Measurements from ENCODE around the gene SPTB. TPM values are rescaled to one million over a fixed set of nuclear protein-coding genes. Genes with fewer than 3 reads are reported as not detected.

Gene SPTB
- total and polyA plus RNA-seq, 8 donors = under 0.01 to 3.5 (median 0.55) TPM; not detected in 2

GRCh38 chr14:64795211-64795610 is 84.5 kb downstream of the SPTB start:
- DNase-seq = no peak
- TF ChIP-seq POLR2AphosphoS5 (IDR thresholded peaks at IDR 0.05) = no peak
- TF ChIP-seq EP300 (IDR thresholded peaks at IDR 0.05) = no peak
- no peak for TF ChIP-seq POLR2A (IDR thresholded peaks at IDR 0.05)
- TF ChIP-seq, protein P1, sequence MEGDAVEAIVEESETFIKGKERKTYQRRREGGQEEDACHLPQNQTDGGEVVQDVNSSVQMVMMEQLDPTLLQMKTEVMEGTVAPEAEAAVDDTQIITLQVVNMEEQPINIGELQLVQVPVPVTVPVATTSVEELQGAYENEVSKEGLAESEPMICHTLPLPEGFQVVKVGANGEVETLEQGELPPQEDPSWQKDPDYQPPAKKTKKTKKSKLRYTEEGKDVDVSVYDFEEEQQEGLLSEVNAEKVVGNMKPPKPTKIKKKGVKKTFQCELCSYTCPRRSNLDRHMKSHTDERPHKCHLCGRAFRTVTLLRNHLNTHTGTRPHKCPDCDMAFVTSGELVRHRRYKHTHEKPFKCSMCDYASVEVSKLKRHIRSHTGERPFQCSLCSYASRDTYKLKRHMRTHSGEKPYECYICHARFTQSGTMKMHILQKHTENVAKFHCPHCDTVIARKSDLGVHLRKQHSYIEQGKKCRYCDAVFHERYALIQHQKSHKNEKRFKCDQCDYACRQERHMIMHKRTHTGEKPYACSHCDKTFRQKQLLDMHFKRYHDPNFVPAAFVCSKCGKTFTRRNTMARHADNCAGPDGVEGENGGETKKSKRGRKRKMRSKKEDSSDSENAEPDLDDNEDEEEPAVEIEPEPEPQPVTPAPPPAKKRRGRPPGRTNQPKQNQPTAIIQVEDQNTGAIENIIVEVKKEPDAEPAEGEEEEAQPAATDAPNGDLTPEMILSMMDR (IDR thresholded peaks at IDR 0.05) = no peak
- Histone ChIP-seq H3K27ac (no peak overlapping the region), H3K4me1 (peaks cover 0 to 3% (median 0%) of the 10 kb centered on the region in 4 donors), H3K9me3 (no peaks in the 10 kb centered on the region), H3K36me3 (no peaks in the 10 kb centered on the region), H3K4me3 (no peak overlapping the region), H3K27me3 (peaks cover 0 to 3% (median 0%) of the 10 kb centered on the region in 3 donors)
- intact Hi-C loops (cut with DNase I; ENCODE audit: low total_unique reads) = no loop called here
- 91 to 97% (median 94%) methylated on average over 12 to 16 of the region's 16 CpGs for WGBS, 5 donors

GRCh38 chr14:64792871-64793560 is 86.7 kb downstream of the SPTB start:
- no peak overlapping the region for H3K4me3 ChIP-seq
- no peaks in the 10 kb centered on the region for H3K9me3 ChIP-seq
- TF ChIP-seq, protein P1 (IDR thresholded peaks at IDR 0.05) = no peak
- TF ChIP-seq POLR2A (IDR thresholded peaks at IDR 0.05) (no peak), POLR2AphosphoS5 (IDR thresholded peaks at IDR 0.05) (no peak), EP300 (IDR thresholded peaks at IDR 0.05) (no peak)
- H3K4me1 ChIP-seq = no peaks in the 10 kb centered on the region
- no peak overlapping the region for H3K27ac ChIP-seq
- H3K36me3 ChIP-seq = no peaks in the 10 kb centered on the region
- intact Hi-C loops (cut with DNase I; ENCODE audit: low total_unique reads) = no loop called here
- WGBS, 5 donors = 92 to 96% (median 94%) methylated on average over 25 to 26 of the region's 26 CpGs
- DNase-seq = no peak
- peaks cover 0 to 3% (median 0%) of the 10 kb centered on the region in 3 donors for H3K27me3 ChIP-seq

DNA sequence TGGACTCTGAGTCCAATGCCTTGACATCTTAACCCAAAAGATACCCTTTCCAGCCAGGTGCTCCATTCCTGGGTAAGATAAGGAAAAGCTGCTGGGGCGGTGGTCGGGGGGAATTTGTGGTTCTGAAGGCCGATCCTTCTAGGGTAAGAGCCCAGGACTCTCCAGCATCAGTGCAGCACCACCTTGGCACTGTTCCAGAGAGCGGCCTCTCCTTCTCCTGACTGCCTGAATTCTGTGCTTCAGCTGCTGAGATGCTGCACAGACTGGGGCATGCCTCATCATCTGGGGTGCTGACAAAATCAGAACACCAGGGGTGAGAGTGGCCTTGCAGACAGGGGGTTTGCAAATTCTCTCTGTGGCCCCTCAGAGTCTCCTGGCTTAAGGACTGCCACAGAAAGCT is 87.5 kb downstream of the SPTB start:
- Histone ChIP-seq H3K4me3 (no peak overlapping the region), H3K9me3 (no peaks in the 10 kb centered on the region), H3K27me3 (peaks cover 0 to 3% (median 0%) of the 10 kb centered on the region in 3 donors), H3K27ac (no peak overlapping the region), H3K36me3 (no peaks in the 10 kb centered on the region), H3K4me1 (no peaks in the 10 kb centered on the region)
- intact Hi-C loops (cut with DNase I; ENCODE audit: low total_unique reads) = no loop called here
- TF ChIP-seq EP300 (IDR thresholded peaks at IDR 0.05) (no peak), POLR2A (IDR thresholded peaks at IDR 0.05) (no peak), POLR2AphosphoS5 (IDR thresholded peaks at IDR 0.05) (no peak)
- TF ChIP-seq, protein P1 (IDR thresholded peaks at IDR 0.05) = no peak
- WGBS, 5 donors = 55 to 85% (median 77%) methylated on average over 4 of the region's 4 CpGs
- peak in 1 of 2 donors; percentile 41 for DNase-seq

DNA sequence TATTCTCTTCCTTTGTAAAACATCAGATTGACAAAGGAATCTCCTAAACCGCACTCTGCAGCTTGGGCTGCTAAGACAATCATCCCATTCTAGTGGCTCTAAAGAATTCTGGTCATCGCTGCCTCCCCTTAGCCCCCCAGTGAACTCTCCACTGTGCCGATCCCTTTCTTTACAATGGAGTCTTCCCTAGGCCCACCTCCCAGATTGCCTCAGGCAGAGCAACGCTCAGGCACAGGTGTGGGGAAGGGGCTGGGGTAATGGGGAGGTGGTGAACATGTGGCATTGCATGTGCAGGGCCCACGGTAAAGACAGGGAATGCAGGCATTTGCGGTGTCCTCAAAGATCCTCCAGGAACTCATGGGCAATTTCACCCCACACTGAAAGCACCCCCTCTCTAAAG is 89.2 kb downstream of the SPTB start:
- peaks cover 0 to 3% (median 0%) of the 10 kb centered on the region in 3 donors for H3K27me3 ChIP-seq
- no peaks in the 10 kb centered on the region for H3K36me3 ChIP-seq
- peaks cover 0 to 4% (median 0%) of the 10 kb centered on the region in 4 donors for H3K4me1 ChIP-seq
- TF ChIP-seq EP300 (IDR thresholded peaks at IDR 0.05) = no peak
- TF ChIP-seq POLR2AphosphoS5 (IDR thresholded peaks at IDR 0.05) = no peak
- TF ChIP-seq POLR2A (IDR thresholded peaks at IDR 0.05) = no peak
- H3K9me3 ChIP-seq = no peaks in the 10 kb centered on the region
- no peak overlapping the region for H3K27ac ChIP-seq
- intact Hi-C loops (cut with DNase I; ENCODE audit: low total_unique reads) = no loop called here
- no peak for DNase-seq
- H3K4me3 ChIP-seq = no peak overlapping the region
- 83 to 88% (median 86%) methylated on average over 6 of the region's 6 CpGs for WGBS, 5 donors

DNA sequence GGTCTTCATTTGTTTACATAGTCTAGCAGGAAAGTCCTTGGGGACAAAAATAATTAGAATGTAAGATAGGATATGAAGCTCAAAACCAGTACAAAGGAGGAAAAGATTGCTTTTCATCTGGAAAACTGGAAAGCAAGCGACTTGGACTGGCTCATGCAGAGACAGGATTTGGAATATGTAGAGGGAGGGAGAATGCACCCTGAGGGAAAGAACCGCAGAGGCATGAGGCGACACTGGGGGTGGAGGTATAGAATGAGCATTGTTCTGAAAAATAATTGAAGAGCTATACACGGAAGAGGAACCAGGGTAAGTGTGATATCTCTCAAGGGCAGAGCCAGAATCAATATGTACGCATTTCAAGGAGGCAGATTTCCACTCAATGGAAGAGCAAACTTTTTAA is 90.0 kb downstream of the SPTB start:
- Histone ChIP-seq H3K27me3 (no peaks in the 10 kb centered on the region), H3K9me3 (no peaks in the 10 kb centered on the region), H3K4me1 (peaks cover 0 to 4% (median 0%) of the 10 kb centered on the region in 4 donors), H3K27ac (no peak overlapping the region), H3K36me3 (no peaks in the 10 kb centered on the region), H3K4me3 (no peak overlapping the region)
- no peak for TF ChIP-seq EP300 (IDR thresholded peaks at IDR 0.05)
- no peak for TF ChIP-seq POLR2A (IDR thresholded peaks at IDR 0.05)
- TF ChIP-seq, protein P1 (IDR thresholded peaks at IDR 0.05) = no peak
- TF ChIP-seq POLR2AphosphoS5 (IDR thresholded peaks at IDR 0.05) = no peak
- WGBS, 5 donors = 41 to 61% (median 57%) methylated on average over 5 of the region's 5 CpGs
- no peak for DNase-seq
- intact Hi-C loops (cut with DNase I; ENCODE audit: low total_unique reads) = no loop called here
